ENCODE data around the gene MND1.
"Not testable (repeated sequence)": the region's sequence is repeated elsewhere in the genome, so short reads cannot be mapped to it uniquely, and the experiment has no call there.

Gene MND1

DNA sequence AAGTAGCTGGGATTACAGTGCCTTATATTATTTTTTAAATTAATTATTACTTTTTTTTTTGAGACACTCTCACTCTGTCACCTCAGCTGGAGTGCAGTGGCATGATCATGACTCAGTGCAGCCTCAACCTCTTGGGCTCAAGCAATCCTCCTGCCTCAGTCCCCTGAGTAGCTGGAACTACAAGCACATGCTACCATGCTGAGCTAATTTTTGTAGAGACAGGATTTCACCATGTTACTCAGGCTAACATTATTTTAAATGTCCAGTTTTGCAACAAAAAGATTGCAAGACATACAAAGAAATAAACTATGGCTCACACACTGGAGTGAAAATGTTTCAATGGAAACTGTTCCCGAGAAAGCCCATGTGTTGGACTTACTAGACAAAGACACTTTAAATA is 59.2 kb downstream of the MND1 start:
- DNase-seq (ENCODE audit: low read depth in 2 of 2) = no peak

GRCh38 chr4:153407906-153408305 is 63.4 kb downstream of the MND1 start:
- no peak for DNase-seq (ENCODE audit: low read depth in 2 of 2)

- no peak for DNase-seq (ENCODE audit: low read depth in 2 of 2)
Measured at GRCh38 chr4:153408932-153409331, 64.4 kb downstream of the MND1 start.

DNA sequence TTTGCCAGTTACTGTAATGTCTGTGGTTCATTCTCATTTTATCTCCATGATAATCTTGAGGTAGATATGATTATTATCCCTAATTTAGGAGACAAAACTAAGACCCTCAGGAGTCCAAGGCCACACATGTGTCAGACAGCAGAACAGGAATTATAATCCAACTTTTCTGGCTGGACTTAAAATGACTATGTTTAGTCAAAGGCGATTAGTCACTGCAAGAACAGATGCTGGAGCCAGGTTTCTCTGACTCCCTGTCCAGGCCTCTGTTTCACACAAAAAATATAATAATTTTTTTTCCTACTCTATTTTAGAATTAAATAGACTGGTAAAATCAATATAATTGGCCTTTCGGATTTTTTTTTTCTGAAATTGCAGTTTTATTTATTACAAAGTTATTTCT is 64.9 kb downstream of the MND1 start:
- no peak for DNase-seq (ENCODE audit: low read depth in 2 of 2)

DNA sequence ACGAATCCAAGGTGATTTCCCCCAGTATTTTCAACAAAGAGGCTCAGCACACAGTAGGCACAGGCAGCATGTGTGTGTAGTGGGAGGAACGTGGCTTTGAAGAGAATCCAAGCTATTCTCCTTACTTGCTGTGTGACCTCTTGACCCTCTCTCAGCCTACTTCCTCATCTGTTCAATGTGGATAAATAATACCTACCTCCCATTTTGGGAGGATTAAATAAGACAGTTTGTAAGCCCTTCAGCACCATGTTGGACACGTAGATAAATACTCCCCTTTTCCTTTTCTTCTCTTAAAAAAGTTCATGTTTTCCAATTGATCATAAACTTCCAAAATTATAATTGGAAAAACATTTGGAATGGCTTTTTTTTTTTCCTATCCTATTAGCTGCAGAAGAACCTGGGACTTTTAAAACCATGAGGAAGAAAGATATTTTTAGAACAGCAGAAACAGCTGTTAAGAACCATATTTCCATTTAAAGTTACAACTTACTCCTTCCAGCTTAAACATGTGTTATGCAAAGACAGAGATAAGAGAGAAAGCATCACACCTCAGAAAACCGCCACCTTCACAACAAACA is 65.5 kb downstream of the MND1 start:
- no peak for DNase-seq (ENCODE audit: low read depth in 2 of 2)

DNA sequence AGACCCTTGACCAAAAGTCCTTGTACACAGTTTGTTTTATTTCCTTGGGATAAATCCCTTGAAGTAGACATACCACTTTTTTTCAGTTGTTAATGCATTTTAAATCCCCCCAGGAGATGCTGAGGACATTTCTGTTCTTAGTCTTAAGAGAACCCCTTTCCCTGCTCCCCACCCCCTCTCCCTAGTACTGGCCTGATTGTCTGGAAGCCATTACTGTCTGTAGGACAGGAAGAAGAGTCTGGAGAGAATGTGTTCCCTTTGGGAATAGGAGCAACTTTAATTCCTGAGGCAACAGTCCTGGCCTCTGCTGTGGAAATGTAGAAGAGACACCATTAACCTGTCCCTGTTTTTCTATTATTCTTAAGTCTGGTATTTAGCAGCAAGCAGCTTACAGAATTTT is 69.4 kb downstream of the MND1 start:
- DNase-seq (ENCODE audit: low read depth in 2 of 2) = no peak

DNA sequence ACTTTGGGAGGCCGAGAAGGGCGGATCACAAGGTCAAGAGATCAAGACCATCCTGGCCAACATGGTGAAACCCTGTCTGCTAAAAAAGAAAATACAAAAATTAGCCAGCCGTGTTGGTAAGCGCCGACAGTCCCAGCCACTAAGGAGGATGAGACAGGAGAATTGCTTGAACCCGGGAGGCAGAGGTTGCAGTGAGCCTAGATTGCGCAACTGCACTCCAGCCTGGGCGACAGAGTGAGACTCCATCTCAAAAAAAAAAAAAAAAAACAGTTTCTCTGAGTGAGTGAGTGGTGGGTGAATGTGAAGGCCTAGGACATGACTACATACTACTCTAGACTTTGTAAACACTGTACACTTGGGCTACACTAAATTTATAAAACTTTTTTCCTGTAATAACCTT is 72.0 kb downstream of the MND1 start:
- not testable (repeated sequence) for DNase-seq (ENCODE audit: low read depth in 2 of 2)

GRCh38 chr4:153418121-153418520 is 73.6 kb downstream of the MND1 start:
- no peak for DNase-seq (ENCODE audit: low read depth in 2 of 2)

GRCh38 chr4:153418558-153418957 is 74.1 kb downstream of the MND1 start:
- no peak for DNase-seq (ENCODE audit: low read depth in 2 of 2)

- DNase-seq (ENCODE audit: low read depth in 2 of 2) = no peak
Measured at GRCh38 chr4:153419029-153419428, 74.5 kb downstream of the MND1 start.

- DNase-seq (ENCODE audit: low read depth in 2 of 2) = no peak
Measured at GRCh38 chr4:153419673-153420278, 75.3 kb downstream of the MND1 start.

- no peak for DNase-seq (ENCODE audit: low read depth in 2 of 2)
Measured at GRCh38 chr4:153420361-153420760, 75.9 kb downstream of the MND1 start.

- DNase-seq (ENCODE audit: low read depth in 2 of 2) = no peak
Measured at GRCh38 chr4:153421941-153422340, 77.5 kb downstream of the MND1 start.

DNA sequence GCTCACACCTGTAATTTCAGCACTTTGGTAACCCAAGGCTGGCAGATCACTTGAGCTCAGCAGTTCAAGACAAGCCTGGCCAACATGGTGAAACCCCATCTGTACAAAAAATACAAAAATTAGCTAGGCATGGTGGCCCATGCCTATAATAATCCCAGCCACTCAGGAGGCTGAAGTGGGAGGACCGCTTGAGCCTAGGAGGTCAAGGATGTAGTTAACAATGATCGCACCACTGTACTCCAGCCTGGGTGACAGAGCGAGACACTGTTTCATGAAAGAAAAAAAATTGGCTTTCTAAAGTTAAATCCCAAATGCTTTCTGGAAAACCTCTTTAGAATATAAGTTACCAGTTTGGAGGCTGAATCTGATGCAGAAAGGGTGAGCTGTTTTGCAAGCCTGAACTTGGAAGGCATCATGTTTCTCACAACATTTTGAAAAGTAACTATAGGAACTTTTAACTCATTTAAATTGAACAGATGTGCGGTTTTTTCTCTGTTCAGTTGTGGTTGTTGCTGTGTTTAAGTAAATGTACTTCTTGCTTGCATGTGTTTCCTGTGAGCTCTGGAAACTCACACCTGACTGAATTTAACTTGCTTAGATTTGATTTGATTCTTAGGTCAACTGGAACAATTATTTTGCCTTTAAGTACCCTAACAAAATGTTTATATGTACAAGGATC is 81.9 kb downstream of the MND1 start:
- no peak for DNase-seq (ENCODE audit: low read depth in 2 of 2)

GRCh38 chr4:153427363-153428071 is 83.0 kb downstream of the MND1 start:
- no peak for DNase-seq (ENCODE audit: low read depth in 2 of 2)

GRCh38 chr4:153428941-153429475 is 84.5 kb downstream of the MND1 start:
- DNase-seq (ENCODE audit: low read depth in 2 of 2) = no peak

- DNase-seq (ENCODE audit: low read depth in 2 of 2) = peak; percentile 40 to 51
Measured at GRCh38 chr4:153432965-153433753, 88.7 kb downstream of the MND1 start.

GRCh38 chr4:153433754-153434105 is 89.2 kb downstream of the MND1 start:
- no peak for DNase-seq (ENCODE audit: low read depth in 2 of 2)

GRCh38 chr4:153434190-153434589 is 89.7 kb downstream of the MND1 start:
- DNase-seq (ENCODE audit: low read depth in 2 of 2) = no peak

DNA sequence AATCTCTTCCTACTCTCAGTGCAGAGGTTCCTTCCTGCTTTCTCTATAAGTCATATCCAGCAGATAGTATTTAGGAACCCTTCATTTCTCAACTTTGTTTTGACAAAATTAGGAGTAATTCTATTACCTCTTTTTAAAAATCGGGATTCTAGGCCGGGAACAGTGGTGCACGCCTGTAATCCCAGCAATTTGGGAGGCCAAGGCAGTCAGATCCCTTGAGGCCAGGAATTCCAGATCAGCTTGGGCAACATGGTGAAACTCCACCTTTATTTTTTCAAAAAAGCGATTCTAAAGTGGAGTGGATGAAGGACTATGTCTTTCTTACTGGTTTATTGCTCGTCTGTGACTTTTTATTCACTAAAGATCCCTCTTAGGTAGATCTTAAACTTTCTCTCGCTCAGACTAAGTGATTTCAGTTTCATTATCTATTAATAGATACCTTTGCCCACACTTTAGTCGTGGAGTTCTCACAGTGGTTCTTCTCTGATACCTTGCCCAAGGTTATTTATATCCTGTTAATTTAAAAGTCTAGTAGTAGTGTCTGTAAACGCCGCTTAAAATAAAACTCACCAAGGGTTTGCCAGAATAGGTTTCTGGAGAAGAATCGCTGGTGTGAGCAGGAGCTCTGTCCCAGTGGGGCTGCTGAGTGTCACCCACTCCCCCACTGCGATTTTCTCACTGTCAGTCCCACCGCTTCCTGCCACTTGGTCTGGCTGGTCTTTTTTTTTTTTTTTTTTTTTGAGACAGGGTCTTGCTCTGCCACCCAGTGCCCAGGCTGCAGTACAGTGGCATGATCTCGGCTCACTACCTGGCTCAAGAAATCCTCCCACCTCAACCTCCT is 94.6 kb downstream of the MND1 start:
- peak; percentile 27 to 31 for DNase-seq (ENCODE audit: low read depth in 2 of 2)

DNA sequence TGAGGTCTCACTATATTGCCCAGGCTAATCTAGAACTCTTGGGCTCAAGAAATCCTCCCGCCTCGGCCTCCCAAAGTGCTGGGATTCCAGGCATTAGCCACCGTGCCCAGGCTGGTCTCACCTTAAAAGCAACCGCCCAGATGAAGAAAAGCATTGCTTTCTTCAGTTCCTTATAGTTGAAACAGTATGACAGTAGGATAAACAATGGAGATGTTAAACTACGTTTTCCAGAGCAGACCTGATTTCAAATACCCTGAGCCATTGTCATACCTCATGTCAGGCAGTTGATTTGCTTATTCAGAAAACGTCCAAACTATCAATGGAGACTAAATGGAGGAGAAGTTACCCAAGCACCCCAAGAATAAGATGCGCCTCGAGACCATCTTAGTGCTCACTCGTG is 95.3 kb downstream of the MND1 start:
- no peak for DNase-seq (ENCODE audit: low read depth in 2 of 2)

Data from stimulated activated CD8-positive, alpha-beta memory T cell treated with anti-CD3 and anti-CD28 coated beads, Interleukin-7, amount 100 ng/mL, for 4 hours (primary cell).